ENCODE measurements around the gene POLR1G. TPM values are rescaled to one million over a fixed set of nuclear protein-coding genes. Genes with fewer than 3 reads are reported as not detected.
A peak's percentile ranks its signal among the peaks of the same experiment; 100 is the strongest.

Gene POLR1G
- total RNA-seq, 1 donor: 10.5 TPM

- Histone ChIP-seq H3K36me3 (ENCODE audit: insufficient read depth, low read length) (no peaks in the 10 kb centered on the region), H4K20me1 (ENCODE audit: insufficient read depth, low read length) (no peaks in the 10 kb centered on the region), H3K4me2 (ENCODE audit: insufficient read depth, low read length) (no peak overlapping the region), H3K9me3 (ENCODE audit: low read depth, low read length) (no peaks in the 10 kb centered on the region), H2AFZ (ENCODE audit: low read length) (no peak overlapping the region), H3K79me2 (ENCODE audit: insufficient read depth, low read length) (no peaks in the 10 kb centered on the region), H3K4me3 (ENCODE audit: insufficient read depth, low read length) (no peak overlapping the region), H3K27ac (ENCODE audit: low read depth, low read length) (no peak overlapping the region), H3K4me1 (ENCODE audit: insufficient read depth, low read length) (peaks cover 24% of the 10 kb centered on the region), H3K27me3 (ENCODE audit: insufficient read depth, low read length) (no peaks in the 10 kb centered on the region)
- peak; percentile 14 for DNase-seq (ENCODE audit: insufficient read length, low spot score, missing footprints)
- TF ChIP-seq, protein P1, sequence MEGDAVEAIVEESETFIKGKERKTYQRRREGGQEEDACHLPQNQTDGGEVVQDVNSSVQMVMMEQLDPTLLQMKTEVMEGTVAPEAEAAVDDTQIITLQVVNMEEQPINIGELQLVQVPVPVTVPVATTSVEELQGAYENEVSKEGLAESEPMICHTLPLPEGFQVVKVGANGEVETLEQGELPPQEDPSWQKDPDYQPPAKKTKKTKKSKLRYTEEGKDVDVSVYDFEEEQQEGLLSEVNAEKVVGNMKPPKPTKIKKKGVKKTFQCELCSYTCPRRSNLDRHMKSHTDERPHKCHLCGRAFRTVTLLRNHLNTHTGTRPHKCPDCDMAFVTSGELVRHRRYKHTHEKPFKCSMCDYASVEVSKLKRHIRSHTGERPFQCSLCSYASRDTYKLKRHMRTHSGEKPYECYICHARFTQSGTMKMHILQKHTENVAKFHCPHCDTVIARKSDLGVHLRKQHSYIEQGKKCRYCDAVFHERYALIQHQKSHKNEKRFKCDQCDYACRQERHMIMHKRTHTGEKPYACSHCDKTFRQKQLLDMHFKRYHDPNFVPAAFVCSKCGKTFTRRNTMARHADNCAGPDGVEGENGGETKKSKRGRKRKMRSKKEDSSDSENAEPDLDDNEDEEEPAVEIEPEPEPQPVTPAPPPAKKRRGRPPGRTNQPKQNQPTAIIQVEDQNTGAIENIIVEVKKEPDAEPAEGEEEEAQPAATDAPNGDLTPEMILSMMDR (IDR thresholded peaks at IDR 0.05; ENCODE audit: extremely low read depth, low read depth, low read length): no peak
Measured at GRCh38 chr19:45457776-45458175, 51.3 kb downstream of the POLR1G start.

Small RNA genes within 50 kb of the gene (small RNA-seq; reads per million reads assigned to genes)
- not detected for gene MIR6088

Other genes with a start within 250 kb of the POLR1G start
- 0.29 TPM in 1 of 2 replicates, not detected in the other for gene NKPD1, start 245.7 kb upstream of the POLR1G start, total RNA-seq
- gene TRAPPC6A, start 228.4 kb upstream of the POLR1G start, total RNA-seq: 13.8 and 17.4 TPM in 2 replicates
- gene BLOC1S3, start 227.9 kb upstream of the POLR1G start, total RNA-seq: 7.2 and 10.0 TPM in 2 replicates
- not detected in 2 replicates for gene EXOC3L2, start 161.2 kb upstream of the POLR1G start, total RNA-seq
- gene MARK4, start 155.4 kb upstream of the POLR1G start, total RNA-seq: 16.2 and 18.1 TPM in 2 replicates
- gene CKM, start 83.8 kb upstream of the POLR1G start, total RNA-seq: under 0.01 and 0.36 TPM in 2 replicates
- 0.29 and 0.72 TPM in 2 replicates for gene KLC3, start 65.9 kb upstream of the POLR1G start, total RNA-seq
- 47.4 and 52.5 TPM in 2 replicates for gene ERCC2, start 36.1 kb upstream of the POLR1G start, total RNA-seq
- 6.9 and 8.5 TPM in 2 replicates for gene PPP1R13L, start 1.6 kb upstream of the POLR1G start, total RNA-seq
- gene ERCC1, start 17.3 kb downstream of the POLR1G start, total RNA-seq: 88.4 and 96.3 TPM in 2 replicates
- 3.3 and 3.8 TPM in 2 replicates for gene FOSB, start 61.4 kb downstream of the POLR1G start, total RNA-seq
- gene RTN2, start 90.4 kb downstream of the POLR1G start, total RNA-seq: 6.2 TPM in 2 replicates
- gene PPM1N, start 91.8 kb downstream of the POLR1G start, total RNA-seq: 0.29 and 0.36 TPM in 2 replicates
- 50.1 and 71.3 TPM in 2 replicates for gene VASP, start 100.8 kb downstream of the POLR1G start, total RNA-seq
- gene OPA3, start 178.2 kb downstream of the POLR1G start, total RNA-seq: 7.1 and 7.6 TPM in 2 replicates
- not detected in 2 replicates for gene GPR4, start 195.6 kb downstream of the POLR1G start, total RNA-seq
- 10.1 and 11.8 TPM in 2 replicates for gene EML2, start 232.8 kb downstream of the POLR1G start, total RNA-seq